ENCODE data around the gene PRDM15.

DNA sequence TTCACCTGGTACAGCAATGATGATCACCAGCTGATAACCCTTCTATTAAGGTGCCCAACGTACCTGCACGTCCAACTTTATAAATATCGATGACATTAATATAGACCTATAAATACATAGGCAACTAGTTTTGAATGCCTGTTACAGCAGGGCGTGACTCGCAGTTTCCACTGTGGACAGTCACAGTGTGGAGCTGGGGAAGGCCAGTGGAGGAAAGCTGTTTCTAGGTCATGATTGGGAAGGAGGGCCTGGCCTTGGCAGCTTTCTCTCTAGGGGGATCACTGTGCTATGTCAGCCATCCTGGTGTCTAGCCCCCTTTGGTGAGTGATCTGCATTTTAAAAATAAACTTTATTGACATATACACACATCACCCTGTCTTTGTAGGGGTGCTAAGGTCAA is 4.4 kb upstream of the PRDM15 start:
- TF ChIP-seq POLR2A (IDR thresholded peaks at IDR 0.05) = no peak
- TF ChIP-seq, protein P1, sequence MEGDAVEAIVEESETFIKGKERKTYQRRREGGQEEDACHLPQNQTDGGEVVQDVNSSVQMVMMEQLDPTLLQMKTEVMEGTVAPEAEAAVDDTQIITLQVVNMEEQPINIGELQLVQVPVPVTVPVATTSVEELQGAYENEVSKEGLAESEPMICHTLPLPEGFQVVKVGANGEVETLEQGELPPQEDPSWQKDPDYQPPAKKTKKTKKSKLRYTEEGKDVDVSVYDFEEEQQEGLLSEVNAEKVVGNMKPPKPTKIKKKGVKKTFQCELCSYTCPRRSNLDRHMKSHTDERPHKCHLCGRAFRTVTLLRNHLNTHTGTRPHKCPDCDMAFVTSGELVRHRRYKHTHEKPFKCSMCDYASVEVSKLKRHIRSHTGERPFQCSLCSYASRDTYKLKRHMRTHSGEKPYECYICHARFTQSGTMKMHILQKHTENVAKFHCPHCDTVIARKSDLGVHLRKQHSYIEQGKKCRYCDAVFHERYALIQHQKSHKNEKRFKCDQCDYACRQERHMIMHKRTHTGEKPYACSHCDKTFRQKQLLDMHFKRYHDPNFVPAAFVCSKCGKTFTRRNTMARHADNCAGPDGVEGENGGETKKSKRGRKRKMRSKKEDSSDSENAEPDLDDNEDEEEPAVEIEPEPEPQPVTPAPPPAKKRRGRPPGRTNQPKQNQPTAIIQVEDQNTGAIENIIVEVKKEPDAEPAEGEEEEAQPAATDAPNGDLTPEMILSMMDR (IDR thresholded peaks at IDR 0.05) = no peak

All from thyroid gland (tissue), 4 donors.